Measurements from ENCODE around the gene UBAC1. TPM values are rescaled to one million over a fixed set of nuclear protein-coding genes. Genes with fewer than 3 reads are reported as not detected.

UBAC1 gene
- total RNA-seq, 1 experiment from 2014 or later: 54.8 TPM

- Histone ChIP-seq H3K9me2 (ENCODE audit: insufficient read depth) (no peaks in the 10 kb centered on the region), H3K79me2 (ENCODE audit: insufficient read depth, low read length) (no peaks in the 10 kb centered on the region), H3K27ac (ENCODE audit: low read depth, low read length) (no peak overlapping the region), H3K9ac (ENCODE audit: low read length) (no peak overlapping the region), H3K4me2 (ENCODE audit: low read length) (no peak overlapping the region), H3K4me1 (ENCODE audit: control insufficient read depth in 1 of 2, insufficient read depth in 2 of 2, low read length in 2 of 2) (peaks cover 9 to 18% of the 10 kb centered on the region in 2 experiments), H3K9me3 (ENCODE audit: control insufficient read depth in 1 of 2, insufficient read depth in 1 of 2, low read depth in 1 of 2, low read length in 2 of 2) (no peaks in the 10 kb centered on the region), H4K20me1 (ENCODE audit: insufficient read depth) (no peaks in the 10 kb centered on the region), H3K27me3 (ENCODE audit: insufficient read depth, low read length) (no peaks in the 10 kb centered on the region), H3K4me3 (replicated peaks in 1 of 2; ENCODE audit: low read depth in 1 of 2, low read length in 2 of 2) (no peak overlapping the region), H3K36me3 (ENCODE audit: control insufficient read depth in 1 of 2, insufficient read depth in 2 of 2, low read length in 2 of 2) (no peaks in the 10 kb centered on the region), H2AFZ (ENCODE audit: low read depth, low read length, poor library complexity, severe bottlenecking) (no peak overlapping the region)
- no TSS peak for BruUV-seq (replicated peaks)
- no peak for ATAC-seq
- no peak for TF ChIP-seq MAX (IDR thresholded peaks at IDR 0.05)
- no peak for TF ChIP-seq POLR2AphosphoS5 (IDR thresholded peaks at IDR 0.05; ENCODE audit: low read depth, low read length)
- TF ChIP-seq EZH2 (IDR thresholded peaks at IDR 0.05): no peak
- no peak for TF ChIP-seq ZNF274 (IDR thresholded peaks at IDR 0.05; ENCODE audit: low read depth, low read length)
- TF ChIP-seq, protein P1, sequence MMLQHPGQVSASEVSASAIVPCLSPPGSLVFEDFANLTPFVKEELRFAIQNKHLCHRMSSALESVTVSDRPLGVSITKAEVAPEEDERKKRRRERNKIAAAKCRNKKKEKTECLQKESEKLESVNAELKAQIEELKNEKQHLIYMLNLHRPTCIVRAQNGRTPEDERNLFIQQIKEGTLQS (IDR thresholded peaks at IDR 0.05): no peak
- CTCF ChIA-PET: no interaction called here
- POLR2A ChIA-PET: no interaction called here
- intact Hi-C loops (cut with micrococcal nuclease): no loop called here
- no peak for DNase-seq (ENCODE audit: low read depth, low spot score)
- RAD21 ChIA-PET (ENCODE audit: low non-redundant PET in 1 of 2, low total read pairs in 2 of 2, uncharacterized antibody in 2 of 2, unreplicated experiment in 2 of 2): no interaction called here
Measured at GRCh38 chr9:136004712-136005111, 43.5 kb upstream of the UBAC1 start.

DNA sequence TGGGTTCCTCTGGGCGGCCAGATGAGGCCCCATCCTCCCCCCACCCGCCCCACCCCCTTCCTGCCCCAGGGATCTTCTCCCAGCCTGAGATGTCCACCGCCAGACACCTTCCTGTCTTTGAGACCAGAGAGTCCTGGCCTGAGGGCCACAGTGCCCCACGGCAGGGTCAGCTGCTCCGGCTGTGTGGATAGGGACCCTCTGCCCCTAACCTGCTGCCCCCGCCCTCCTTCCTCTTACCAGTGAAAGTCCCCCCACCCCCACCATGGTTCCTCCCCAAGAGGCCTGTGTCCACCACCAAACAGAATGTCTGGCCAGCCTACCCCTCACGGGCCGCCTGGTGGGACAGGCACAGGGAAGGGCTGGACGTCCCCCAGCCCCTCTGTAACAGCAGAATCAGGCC is 43.0 kb upstream of the UBAC1 start:
- POLR2A ChIA-PET: no interaction called here
- no TSS peak for BruUV-seq (replicated peaks)
- H3K9me3 ChIP-seq (ENCODE audit: control insufficient read depth in 1 of 2, insufficient read depth in 1 of 2, low read depth in 1 of 2, low read length in 2 of 2): no peaks in the 10 kb centered on the region
- H3K79me2 ChIP-seq (ENCODE audit: insufficient read depth, low read length): no peaks in the 10 kb centered on the region
- H3K4me3 ChIP-seq (replicated peaks in 1 of 2; ENCODE audit: low read depth in 1 of 2, low read length in 2 of 2): no peak overlapping the region
- no peak overlapping the region for H3K9ac ChIP-seq (ENCODE audit: low read length)
- no peak overlapping the region for H3K4me2 ChIP-seq (ENCODE audit: low read length)
- H3K4me1 ChIP-seq (ENCODE audit: control insufficient read depth in 1 of 2, insufficient read depth in 2 of 2, low read length in 2 of 2): peaks cover 8 to 14% of the 10 kb centered on the region in 2 experiments
- TF ChIP-seq FOSL1 (IDR thresholded peaks at IDR 0.05; ENCODE audit: low read depth) (no peak), EGR1 (IDR thresholded peaks at IDR 0.05; ENCODE audit: low read depth) (no peak), ZFX (IDR thresholded peaks at IDR 0.05) (no peak), RAD21 (IDR thresholded peaks at IDR 0.05; ENCODE audit: low read depth) (no peak), SRF (IDR thresholded peaks at IDR 0.05; ENCODE audit: low read depth) (no peak), CBX3 (IDR thresholded peaks at IDR 0.05; ENCODE audit: low read depth) (no peak), POLR2A (IDR thresholded peaks at IDR 0.05; ENCODE audit: borderline replicate concordance, extremely low read depth, insufficient read depth, insufficient read length) (no peak), YY1 (IDR thresholded peaks at IDR 0.05; ENCODE audit: extremely low read depth, insufficient replicate concordance, low read depth, low read length) (no peak), CEBPB (IDR thresholded peaks at IDR 0.05; ENCODE audit: low read depth) (no peak), MAX (IDR thresholded peaks at IDR 0.05) (no peak), ELF1 (IDR thresholded peaks at IDR 0.05; ENCODE audit: borderline replicate concordance, low read depth) (no peak)
- TF ChIP-seq, protein P2, sequence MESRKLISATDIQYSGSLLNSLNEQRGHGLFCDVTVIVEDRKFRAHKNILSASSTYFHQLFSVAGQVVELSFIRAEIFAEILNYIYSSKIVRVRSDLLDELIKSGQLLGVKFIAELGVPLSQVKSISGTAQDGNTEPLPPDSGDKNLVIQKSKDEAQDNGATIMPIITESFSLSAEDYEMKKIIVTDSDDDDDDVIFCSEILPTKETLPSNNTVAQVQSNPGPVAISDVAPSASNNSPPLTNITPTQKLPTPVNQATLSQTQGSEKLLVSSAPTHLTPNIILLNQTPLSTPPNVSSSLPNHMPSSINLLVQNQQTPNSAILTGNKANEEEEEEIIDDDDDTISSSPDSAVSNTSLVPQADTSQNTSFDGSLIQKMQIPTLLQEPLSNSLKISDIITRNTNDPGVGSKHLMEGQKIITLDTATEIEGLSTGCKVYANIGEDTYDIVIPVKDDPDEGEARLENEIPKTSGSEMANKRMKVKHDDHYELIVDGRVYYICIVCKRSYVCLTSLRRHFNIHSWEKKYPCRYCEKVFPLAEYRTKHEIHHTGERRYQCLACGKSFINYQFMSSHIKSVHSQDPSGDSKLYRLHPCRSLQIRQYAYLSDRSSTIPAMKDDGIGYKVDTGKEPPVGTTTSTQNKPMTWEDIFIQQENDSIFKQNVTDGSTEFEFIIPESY (IDR thresholded peaks at IDR 0.05; ENCODE audit: extremely low read depth, insufficient replicate concordance, low read length): no peak
- TF ChIP-seq, protein P1 (IDR thresholded peaks at IDR 0.05): no peak
- H3K9me2 ChIP-seq (ENCODE audit: insufficient read depth): no peaks in the 10 kb centered on the region
- no peaks in the 10 kb centered on the region for H3K27me3 ChIP-seq (ENCODE audit: insufficient read depth, low read length)
- H4K20me1 ChIP-seq (ENCODE audit: insufficient read depth): no peaks in the 10 kb centered on the region
- CTCF ChIA-PET: no interaction called here
- H3K36me3 ChIP-seq (ENCODE audit: control insufficient read depth in 1 of 2, insufficient read depth in 2 of 2, low read length in 2 of 2): no peaks in the 10 kb centered on the region
- H2AFZ ChIP-seq (ENCODE audit: low read depth, low read length, poor library complexity, severe bottlenecking): no peak overlapping the region
- RAD21 ChIA-PET (ENCODE audit: low non-redundant PET in 1 of 2, low total read pairs in 2 of 2, uncharacterized antibody in 2 of 2, unreplicated experiment in 2 of 2): no interaction called here
- DNase-seq (ENCODE audit: low read depth, low spot score) (no peak), ATAC-seq (no peak)
- intact Hi-C loops (cut with micrococcal nuclease): no loop called here
- no peak overlapping the region for H3K27ac ChIP-seq (ENCODE audit: low read depth, low read length)
